ENCODE measurements around the gene RCOR2. TPM values are rescaled to one million over a fixed set of nuclear protein-coding genes. Genes with fewer than 3 reads are reported as not detected.

The RCOR2 gene
- total RNA-seq, 1 donor from 2014 or later = 70.6 TPM

DNA sequence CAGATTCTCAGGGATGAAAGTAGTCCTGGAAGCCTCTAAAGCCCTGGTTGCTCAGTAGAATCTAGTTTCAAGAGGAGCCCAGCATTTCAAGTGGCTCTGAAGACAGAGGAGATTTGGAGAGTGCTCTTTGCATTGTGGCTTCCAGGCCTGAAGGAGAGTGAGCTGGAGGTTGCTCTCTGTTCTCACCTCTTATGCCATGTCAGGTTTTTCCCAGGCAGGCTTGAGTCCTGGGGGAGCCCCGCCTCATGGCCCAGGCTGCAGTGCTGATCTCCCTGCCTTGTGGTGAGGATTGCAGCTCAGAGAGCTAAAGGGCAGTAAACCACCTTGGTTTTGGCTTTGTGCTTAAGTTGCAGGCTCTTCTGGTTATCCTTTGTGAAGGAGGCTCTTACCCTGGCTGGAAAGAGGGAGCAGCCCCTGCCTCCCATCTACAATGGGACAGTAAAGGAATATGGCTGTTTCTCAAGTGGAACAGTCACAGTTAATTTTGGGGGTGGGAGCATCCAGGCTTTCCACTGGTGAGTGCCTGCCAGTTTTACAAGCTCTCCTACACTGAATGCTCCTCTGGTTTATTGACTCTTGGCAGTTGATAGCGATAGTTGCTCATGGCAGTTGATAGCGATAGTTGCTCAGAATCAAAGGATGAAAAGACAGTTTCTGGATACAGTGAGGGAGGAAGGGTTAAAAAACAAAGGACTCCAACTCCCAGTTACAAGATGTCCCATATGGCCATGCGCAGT is 32.6 kb downstream of the RCOR2 start:
- Histone ChIP-seq H3K79me2 (ENCODE audit: low read depth) (peaks cover 95% of the 10 kb centered on the region), H4K20me1 (ENCODE audit: low read depth) (peaks cover 90% of the 10 kb centered on the region), H3K27ac (peak overlapping the region; percentile 82), H2AFZ (replicated peaks) (no peak overlapping the region), H3F3A (ENCODE audit: low read depth) (peaks cover 32% of the 10 kb centered on the region), H3K4me1 (peaks cover 40% of the 10 kb centered on the region), H3K9ac (no peak overlapping the region), H3K9me3 (ENCODE audit: low read depth) (no peaks in the 10 kb centered on the region), H3K27me3 (no peaks in the 10 kb centered on the region), H3K4me2 (no peak overlapping the region), H3K4me3 (no peak overlapping the region), H3K36me3 (no peaks in the 10 kb centered on the region)
- TF ChIP-seq, protein P1, sequence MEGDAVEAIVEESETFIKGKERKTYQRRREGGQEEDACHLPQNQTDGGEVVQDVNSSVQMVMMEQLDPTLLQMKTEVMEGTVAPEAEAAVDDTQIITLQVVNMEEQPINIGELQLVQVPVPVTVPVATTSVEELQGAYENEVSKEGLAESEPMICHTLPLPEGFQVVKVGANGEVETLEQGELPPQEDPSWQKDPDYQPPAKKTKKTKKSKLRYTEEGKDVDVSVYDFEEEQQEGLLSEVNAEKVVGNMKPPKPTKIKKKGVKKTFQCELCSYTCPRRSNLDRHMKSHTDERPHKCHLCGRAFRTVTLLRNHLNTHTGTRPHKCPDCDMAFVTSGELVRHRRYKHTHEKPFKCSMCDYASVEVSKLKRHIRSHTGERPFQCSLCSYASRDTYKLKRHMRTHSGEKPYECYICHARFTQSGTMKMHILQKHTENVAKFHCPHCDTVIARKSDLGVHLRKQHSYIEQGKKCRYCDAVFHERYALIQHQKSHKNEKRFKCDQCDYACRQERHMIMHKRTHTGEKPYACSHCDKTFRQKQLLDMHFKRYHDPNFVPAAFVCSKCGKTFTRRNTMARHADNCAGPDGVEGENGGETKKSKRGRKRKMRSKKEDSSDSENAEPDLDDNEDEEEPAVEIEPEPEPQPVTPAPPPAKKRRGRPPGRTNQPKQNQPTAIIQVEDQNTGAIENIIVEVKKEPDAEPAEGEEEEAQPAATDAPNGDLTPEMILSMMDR (IDR thresholded peaks at IDR 0.05) = no peak
- TF ChIP-seq EZH2phosphoT487 (IDR thresholded peaks at IDR 0.05) = no peak
- no peak for TF ChIP-seq EZH2 (IDR thresholded peaks at IDR 0.05)
- no peak overlapping the region for H3K4me3 Mint-ChIP-seq
- no peak overlapping the region for H3K27ac Mint-ChIP-seq
- H3K9me3 Mint-ChIP-seq = no peaks in the 10 kb centered on the region
- H3K36me3 Mint-ChIP-seq = no peaks in the 10 kb centered on the region
- DNase-seq (ENCODE audit: low spot score) = no peak
- peaks cover 68% of the 10 kb centered on the region for H3K4me1 Mint-ChIP-seq
- peaks cover 2% of the 10 kb centered on the region for H3K27me3 Mint-ChIP-seq (ENCODE audit: insufficient read depth, low read depth)

DNA sequence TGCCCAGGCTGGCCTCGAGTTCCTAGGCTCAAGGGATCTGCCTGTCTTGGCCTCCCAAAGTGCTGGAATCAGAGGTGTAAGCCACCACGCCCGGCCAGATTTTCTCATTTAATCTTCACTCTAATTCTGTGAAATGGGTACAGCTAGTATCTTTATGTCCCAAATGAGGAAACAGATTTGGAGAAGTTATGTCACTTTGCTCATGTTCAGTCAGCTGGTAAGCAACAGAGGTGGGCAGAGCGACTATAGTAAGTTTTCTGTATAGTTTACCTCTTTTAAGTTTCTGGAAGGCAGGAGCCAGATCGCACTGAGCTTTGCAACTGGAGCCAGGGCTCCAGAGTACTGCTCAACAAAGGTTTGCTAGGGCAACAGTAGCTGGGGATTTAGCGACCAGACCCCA is 33.2 kb downstream of the RCOR2 start:
- H3K4me2 ChIP-seq = no peak overlapping the region
- no peak overlapping the region for H3K9ac ChIP-seq
- H3K4me1 Mint-ChIP-seq = peaks cover 71% of the 10 kb centered on the region
- peak overlapping the region; percentile 82 for H3K27ac ChIP-seq
- peaks cover 44% of the 10 kb centered on the region for H3K4me1 ChIP-seq
- no peak overlapping the region for H3K27ac Mint-ChIP-seq
- DNase-seq (ENCODE audit: low spot score) = no peak
- H3K4me3 Mint-ChIP-seq = no peak overlapping the region
- no peaks in the 10 kb centered on the region for H3K9me3 ChIP-seq (ENCODE audit: low read depth)
- no peak overlapping the region for H3K4me3 ChIP-seq
- H3F3A ChIP-seq (ENCODE audit: low read depth) = peaks cover 35% of the 10 kb centered on the region
- peaks cover 90% of the 10 kb centered on the region for H4K20me1 ChIP-seq (ENCODE audit: low read depth)
- H3K27me3 ChIP-seq = no peaks in the 10 kb centered on the region
- no peak overlapping the region for H2AFZ ChIP-seq (replicated peaks)
- no peaks in the 10 kb centered on the region for H3K36me3 Mint-ChIP-seq
- no peaks in the 10 kb centered on the region for H3K36me3 ChIP-seq
- no peaks in the 10 kb centered on the region for H3K9me3 Mint-ChIP-seq
- H3K79me2 ChIP-seq (ENCODE audit: low read depth) = peaks cover 95% of the 10 kb centered on the region
- peaks cover 2% of the 10 kb centered on the region for H3K27me3 Mint-ChIP-seq (ENCODE audit: insufficient read depth, low read depth)
- TF ChIP-seq EZH2 (IDR thresholded peaks at IDR 0.05) = no peak

DNA sequence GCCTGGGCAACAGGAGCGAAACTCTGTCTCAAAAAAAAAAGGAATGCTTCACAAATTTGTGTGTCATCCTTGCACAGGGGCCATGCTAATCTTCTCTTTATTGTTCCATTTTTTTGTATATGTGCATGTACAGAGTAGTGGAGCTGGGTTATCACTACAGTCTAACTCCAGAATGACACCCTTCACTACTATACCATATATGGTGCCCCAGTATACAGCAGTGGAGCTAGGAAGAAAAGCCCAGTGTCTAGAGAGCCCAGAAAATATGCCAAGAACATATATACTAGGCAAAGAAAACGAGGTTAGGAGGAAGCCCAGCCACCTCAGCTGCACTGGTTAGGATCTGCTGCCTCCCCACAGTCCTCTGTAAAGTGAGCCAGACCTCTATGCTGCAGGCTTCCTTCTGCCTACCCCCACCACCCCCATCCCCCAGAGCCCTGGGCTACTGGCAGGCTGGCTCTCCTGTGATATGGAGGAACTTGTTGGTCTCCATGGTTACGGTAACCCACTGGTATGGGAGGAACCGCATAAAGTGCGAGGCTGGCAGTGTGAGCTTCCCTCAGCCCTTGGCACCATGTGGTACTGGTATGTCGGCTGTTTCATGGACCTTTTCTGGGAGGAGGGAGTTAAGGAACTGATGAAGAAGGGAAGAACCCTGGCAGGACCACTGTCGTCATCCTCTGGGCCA is 34.3 kb downstream of the RCOR2 start:
- TF ChIP-seq EZH2 (IDR thresholded peaks at IDR 0.05) (no peak), EZH2phosphoT487 (IDR thresholded peaks at IDR 0.05) (no peak)
- TF ChIP-seq, protein P1 (IDR thresholded peaks at IDR 0.05) = no peak
- Mint-ChIP-seq H3K9me3 (no peaks in the 10 kb centered on the region), H3K27me3 (ENCODE audit: insufficient read depth, low read depth) (peaks cover 2% of the 10 kb centered on the region), H3K27ac (peak overlapping the region; percentile 54), H3K4me1 (peaks cover 64% of the 10 kb centered on the region), H3K4me3 (no peak overlapping the region), H3K36me3 (no peaks in the 10 kb centered on the region)
- peak; percentile 52 for DNase-seq (ENCODE audit: low spot score)
- H3K27me3 ChIP-seq = no peaks in the 10 kb centered on the region
- no peak overlapping the region for H2AFZ ChIP-seq (replicated peaks)
- H3K9me3 ChIP-seq (ENCODE audit: low read depth) = no peaks in the 10 kb centered on the region
- peaks cover 95% of the 10 kb centered on the region for H3K79me2 ChIP-seq (ENCODE audit: low read depth)
- peaks cover 38% of the 10 kb centered on the region for H3K4me1 ChIP-seq
- H3K36me3 ChIP-seq = no peaks in the 10 kb centered on the region
- peaks cover 87% of the 10 kb centered on the region for H4K20me1 ChIP-seq (ENCODE audit: low read depth)
- no peak overlapping the region for H3K9ac ChIP-seq
- H3K27ac ChIP-seq = no peak overlapping the region
- H3F3A ChIP-seq (ENCODE audit: low read depth) = peaks cover 35% of the 10 kb centered on the region
- H3K4me3 ChIP-seq = no peak overlapping the region
- H3K4me2 ChIP-seq = peak overlapping the region; percentile 3

DNA sequence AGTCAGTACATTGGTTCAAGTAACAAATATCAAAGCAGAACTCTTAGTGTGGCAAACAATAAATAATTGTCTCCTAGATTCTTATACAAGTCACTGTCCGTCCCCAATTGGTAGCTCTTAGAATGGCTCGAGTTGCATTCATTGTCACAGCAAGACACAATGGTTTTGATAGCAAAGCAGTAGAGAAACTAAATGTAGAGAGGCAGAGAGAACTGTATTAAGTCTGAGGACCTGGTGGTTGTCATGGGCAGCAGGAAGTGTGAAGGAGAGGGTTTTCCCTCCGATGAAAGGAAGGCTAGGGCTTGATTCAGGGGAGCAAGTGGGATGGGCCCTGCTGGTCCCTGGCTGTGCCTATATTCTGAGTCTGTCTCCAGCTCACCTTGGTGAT is 36.6 kb downstream of the RCOR2 start:
- Histone ChIP-seq H3K27me3 (no peaks in the 10 kb centered on the region), H4K20me1 (ENCODE audit: low read depth) (peaks cover 91% of the 10 kb centered on the region), H3K36me3 (no peaks in the 10 kb centered on the region), H3K4me1 (peaks cover 41% of the 10 kb centered on the region), H3K4me3 (no peak overlapping the region), H3K79me2 (ENCODE audit: low read depth) (peaks cover 96% of the 10 kb centered on the region), H2AFZ (replicated peaks) (no peak overlapping the region), H3K4me2 (peak overlapping the region; percentile 7), H3K27ac (peak overlapping the region; percentile 80), H3K9ac (peak overlapping the region; percentile 0), H3K9me3 (ENCODE audit: low read depth) (no peaks in the 10 kb centered on the region), H3F3A (ENCODE audit: low read depth) (peaks cover 35% of the 10 kb centered on the region)
- Mint-ChIP-seq H3K4me1 (peaks cover 55% of the 10 kb centered on the region), H3K27me3 (ENCODE audit: insufficient read depth, low read depth) (peaks cover 2% of the 10 kb centered on the region), H3K4me3 (peak overlapping the region; percentile 3), H3K9me3 (no peaks in the 10 kb centered on the region), H3K27ac (peak overlapping the region; percentile 39), H3K36me3 (peaks cover 1% of the 10 kb centered on the region)
- DNase-seq (ENCODE audit: low spot score) = peak; percentile 28
- TF ChIP-seq, protein P1 (IDR thresholded peaks at IDR 0.05) = no peak
- TF ChIP-seq EZH2 (IDR thresholded peaks at IDR 0.05) (no peak), EZH2phosphoT487 (IDR thresholded peaks at IDR 0.05) (no peak)

Measured in neural progenitor cell (in vitro differentiated cells).